OCI-LY7 (cell line): Measurements from ENCODE around the gene FAM168B. TPM values are rescaled to one million over a fixed set of nuclear protein-coding genes. Genes with fewer than 3 reads are reported as not detected.

Source experiments
- BruUV-seq: library from RNA; stranded (reverse); fragments of 400-500 nt; replicated peaks from 2 replicates; lab custom pipeline; 2021; lab: Mats Ljungman, UMichigan
- CTCF ChIA-PET: fragments of 300-600 bp; sonication (Branson Sonifier 250); formaldehyde crosslinking; loops from one replicate; lab custom pipeline; 2022; ENCODE audit warnings: antibody characterized with exemption; ENCODE audit not compliant: unreplicated experiment; lab: Charles Lee
- POLR2A ChIA-PET: fragments of 300-600 bp; sonication (Branson Sonifier 250); formaldehyde crosslinking; loops from one replicate; lab custom pipeline; 2022; ENCODE audit warnings: antibody characterized with exemption; lab: Charles Lee
- DNase-seq: peaks from one replicate; pipeline ENCODE4 v3.0.0-alpha.2; 2015; ENCODE audit warnings: low spot score
- H2AFZ ChIP-seq: fragments of 200-600 bp; sonication (generic), shearing (Covaris generic); 2 replicates; pipeline ENCODE4 v1.6.1; 2014; ENCODE audit warnings: mild to moderate bottlenecking, antibody characterized with exemption, low read length, moderate library complexity
- H3K27ac ChIP-seq: fragments of 200-600 bp; sonication (generic); 2 replicates; pipeline ENCODE4 v1.5.1; 2014; ENCODE audit warnings: mixed run types, low read depth, mild to moderate bottlenecking, moderate library complexity, low read length, inconsistent platforms; ENCODE audit not compliant: poor library complexity, severe bottlenecking
- H3K36me3 ChIP-seq: fragments of 200-600 bp; sonication (generic); 2 replicates; pipeline ENCODE4 v1.6.1; 2014; ENCODE audit warnings: mild to moderate bottlenecking, antibody characterized with exemption, low read length, moderate library complexity, mixed read lengths; ENCODE audit not compliant: insufficient read depth
- H3K4me1 ChIP-seq: fragments of 200-600 bp; sonication (generic); 2 replicates; pipeline ENCODE4 v1.5.1; 2014; ENCODE audit warnings: mild to moderate bottlenecking, low read length; ENCODE audit not compliant: insufficient read depth, poor library complexity, severe bottlenecking
- H3K4me2 ChIP-seq: fragments of 200-600 bp; sonication (generic); 2 replicates; pipeline ENCODE4 v1.6.1; 2014; ENCODE audit warnings: mild to moderate bottlenecking, low read length
- H3K4me3 ChIP-seq: fragments of 200-600 bp; sonication (generic); 2 replicates; pipeline ENCODE4 v1.5.1; 2014; ENCODE audit warnings: mild to moderate bottlenecking, low read depth, low read length; ENCODE audit not compliant: poor library complexity, severe bottlenecking
- H3K79me2 ChIP-seq: fragments of 200-600 bp; sonication (generic); 2 replicates; pipeline ENCODE4 v1.6.1; 2016; ENCODE audit warnings: low read depth, mild to moderate bottlenecking, low read length, moderate library complexity, mixed read lengths; ENCODE audit not compliant: insufficient read depth
- H3K9me2 ChIP-seq: fragments of 200-600 bp; sonication (generic); 2 replicates; pipeline ENCODE4 v1.6.1; 2016; ENCODE audit warnings: mild to moderate bottlenecking, low read length, mixed read lengths; ENCODE audit not compliant: insufficient read depth
- H3K9me3 ChIP-seq: fragments of 200-600 bp; sonication (generic); 2 replicates; pipeline ENCODE4 v1.6.1; 2014; ENCODE audit warnings: mild to moderate bottlenecking, mixed run types, low read length, mixed read lengths
- H4K20me1 ChIP-seq: fragments of 200-600 bp; sonication (generic); 2 replicates; pipeline ENCODE4 v1.6.1; 2014; ENCODE audit warnings: mild to moderate bottlenecking, antibody characterized with exemption, low read length, moderate library complexity, mixed read lengths; ENCODE audit not compliant: insufficient read depth
- CTCF ChIP-seq: fragments of 200-600 bp; sonication (generic); conservative IDR thresholded peaks from 2 replicates; pipeline ENCODE4 v1.5.1; 2014; ENCODE audit warnings: mild to moderate bottlenecking, antibody characterized with exemption, low read length, moderate library complexity, mixed read lengths
- EZH2phosphoT487 ChIP-seq: fragments of 200-600 bp; sonication (generic); IDR thresholded peaks from 2 replicates; pipeline ENCODE4 v1.6.1; 2018; ENCODE audit warnings: low read depth, borderline replicate concordance, mild to moderate bottlenecking, mixed run types, antibody characterized with exemption, low read length, moderate library complexity, mixed read lengths
- intact Hi-C: fragments of 100-400 bp; cut with micrococcal nuclease; formaldehyde crosslinking; loops from one replicate; pipeline ENCODE4 v1.10.0; 2022; ENCODE audit not compliant: unreplicated experiment
- total RNA-seq, 2 experiments: library from RNA; depleted of rRNA in 1 of 2; stranded (reverse); fragments of >200 nt in 1 of 2; shearing (Covaris generic) in 1 of 2; gene quantifications; 2 replicates each; pipeline ENCODE4 v1.2.3, GENCODE V29; 2014 to 2022

FAM168B gene
- total RNA-seq, 2 experiments from 2014 or later: 53.6 to 85.3 TPM

GRCh38 chr2:131005216-131005935 is 87.9 kb downstream of the FAM168B start:
- Histone ChIP-seq H4K20me1 (no peaks in the 10 kb centered on the region), H3K9me2 (no peaks in the 10 kb centered on the region), H3K4me2 (no peak overlapping the region), H3K4me1 (no peaks in the 10 kb centered on the region), H3K27ac (no peak overlapping the region), H3K36me3 (no peaks in the 10 kb centered on the region), H3K79me2 (no peaks in the 10 kb centered on the region), H2AFZ (no peak overlapping the region), H3K9me3 (no peaks in the 10 kb centered on the region), H3K4me3 (no peak overlapping the region)
- TF ChIP-seq EZH2phosphoT487 (no peak), CTCF (no peak)
- ChIA-PET POLR2A (no interaction called here), CTCF (interaction anchor here (0.5 to 0.6 kb wide), 2 partner anchors 64 to 181 kb away, joined by 5 to 11 read pairs; no protein-coding TSS in a partner anchor)
- intact Hi-C loops: no loop called here
- BruUV-seq: no TSS peak
- DNase-seq: no peak

GRCh38 chr2:131004446-131005209 is 88.6 kb downstream of the FAM168B start:
- no peaks in the 10 kb centered on the region for H3K36me3 ChIP-seq
- no peaks in the 10 kb centered on the region for H3K9me2 ChIP-seq
- ChIA-PET CTCF (interaction anchor here (0.5 to 0.6 kb wide), 2 partner anchors 63 to 180 kb away, joined by 5 to 11 read pairs; no protein-coding TSS in a partner anchor), POLR2A (no interaction called here)
- intact Hi-C loops: no loop called here
- H2AFZ ChIP-seq: no peak overlapping the region
- no peak for DNase-seq
- no peak overlapping the region for H3K4me3 ChIP-seq
- TF ChIP-seq EZH2phosphoT487 (no peak), CTCF (no peak)
- no TSS peak for BruUV-seq
- H3K79me2 ChIP-seq: no peaks in the 10 kb centered on the region
- no peak overlapping the region for H3K4me2 ChIP-seq
- no peak overlapping the region for H3K27ac ChIP-seq
- no peaks in the 10 kb centered on the region for H3K9me3 ChIP-seq
- no peaks in the 10 kb centered on the region for H3K4me1 ChIP-seq
- H4K20me1 ChIP-seq: no peaks in the 10 kb centered on the region
